ENCODE data around the gene AGBL4. TPM values are rescaled to one million over a fixed set of nuclear protein-coding genes. Genes with fewer than 3 reads are reported as not detected.
"Not testable (repeated sequence)": the region's sequence is repeated elsewhere in the genome, so short reads cannot be mapped to it uniquely, and the experiment has no call there.

Gene AGBL4
- polyA plus RNA-seq, 5 donors, result 0.65 to 1.4 (median 1.1) TPM

DNA sequence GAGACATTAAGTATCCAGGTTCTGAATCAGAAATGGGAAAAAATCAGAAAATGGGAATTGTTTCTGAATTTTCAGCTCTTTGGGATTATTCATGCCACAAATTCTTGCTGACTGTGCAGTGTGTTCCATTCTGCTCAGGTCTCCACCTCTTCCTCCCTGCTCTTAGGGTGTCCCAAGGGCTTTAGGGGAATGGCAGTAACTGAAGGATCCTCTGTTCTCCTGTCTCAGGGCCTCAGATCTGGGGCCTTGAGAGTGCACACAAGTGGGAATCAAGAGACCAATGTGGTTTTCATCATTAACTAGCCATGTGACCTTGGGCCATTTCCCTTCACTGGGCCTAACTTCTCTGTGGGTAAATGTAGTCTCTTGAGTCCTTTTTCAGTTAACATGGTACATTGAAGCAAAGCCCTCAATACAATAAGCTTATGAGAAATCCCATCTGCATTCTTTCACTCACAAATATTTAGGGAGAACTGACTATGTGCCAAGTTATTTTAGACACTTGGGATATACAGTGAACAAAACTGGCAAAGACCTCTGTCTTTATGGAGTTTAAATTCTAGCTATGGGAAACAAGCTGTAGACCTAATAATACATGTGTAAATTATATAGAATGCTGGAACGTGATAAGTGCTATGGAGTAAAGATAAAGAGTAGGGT, 1476.1 kb downstream of the AGBL4 start:
- peak; percentile 73 to 81 for DNase-seq

GRCh38 chr1:48543854-48544253, 1479.9 kb downstream of the AGBL4 start:
- DNase-seq, result no peak

DNA sequence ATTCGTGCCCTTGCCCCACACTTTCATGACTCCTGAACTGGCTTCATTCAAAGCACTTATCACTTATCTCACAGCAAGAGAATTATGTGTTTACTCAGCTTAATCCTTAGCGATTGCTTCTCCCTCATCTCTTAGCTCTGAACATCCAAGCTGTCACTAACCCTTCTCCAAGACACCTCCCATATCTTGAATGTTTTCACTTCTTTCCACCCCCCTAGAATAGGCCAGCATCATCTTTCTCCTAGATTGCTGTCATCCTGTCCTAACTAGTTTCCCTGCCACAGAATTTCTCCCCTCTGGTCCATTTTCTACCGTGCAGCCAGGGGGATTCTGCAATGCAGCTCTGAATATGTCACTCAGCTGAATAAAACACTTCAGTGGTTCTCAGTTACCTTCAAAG, 1483.2 kb downstream of the AGBL4 start:
- no peak for DNase-seq

GRCh38 chr1:48536477-48536876, 1487.3 kb downstream of the AGBL4 start:
- DNase-seq, result no peak

- no peak for DNase-seq
These were observed 1490.8 kb downstream of the AGBL4 start for GRCh38 chr1:48532976-48533375.

DNA sequence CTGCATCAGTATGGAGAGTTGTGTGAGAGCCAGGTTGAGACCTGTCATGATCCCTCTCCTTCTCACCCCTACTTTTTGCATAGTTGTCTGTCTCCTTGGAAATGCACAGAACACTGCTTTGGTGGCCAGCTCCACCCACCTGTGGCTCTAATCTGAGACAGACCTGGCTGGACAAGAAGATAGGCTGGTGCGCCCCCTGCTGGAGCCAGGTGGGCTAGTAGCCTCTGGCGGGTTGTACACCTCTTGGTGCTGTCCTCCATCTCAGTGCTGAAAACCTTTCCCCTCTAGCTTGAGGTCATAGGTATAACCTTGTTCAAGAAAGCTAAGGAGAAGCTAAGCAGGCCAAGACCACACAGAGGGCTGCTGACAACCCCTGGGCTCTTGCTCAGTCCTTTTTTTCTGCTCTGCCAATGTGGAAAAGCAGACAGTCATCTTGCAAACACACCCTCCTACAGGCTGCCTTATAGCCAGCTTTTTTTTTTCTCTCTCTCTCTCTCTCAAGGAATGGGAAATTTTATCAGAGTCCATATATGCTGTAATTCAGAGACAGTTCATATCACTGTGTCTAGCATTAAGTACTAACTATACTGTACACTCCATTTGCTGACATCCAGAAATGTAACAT, 1492.9 kb downstream of the AGBL4 start:
- peak in 1 of 2 donors; percentile 47 for DNase-seq

GRCh38 chr1:48527051-48527450, 1496.7 kb downstream of the AGBL4 start:
- DNase-seq, result no peak

DNA sequence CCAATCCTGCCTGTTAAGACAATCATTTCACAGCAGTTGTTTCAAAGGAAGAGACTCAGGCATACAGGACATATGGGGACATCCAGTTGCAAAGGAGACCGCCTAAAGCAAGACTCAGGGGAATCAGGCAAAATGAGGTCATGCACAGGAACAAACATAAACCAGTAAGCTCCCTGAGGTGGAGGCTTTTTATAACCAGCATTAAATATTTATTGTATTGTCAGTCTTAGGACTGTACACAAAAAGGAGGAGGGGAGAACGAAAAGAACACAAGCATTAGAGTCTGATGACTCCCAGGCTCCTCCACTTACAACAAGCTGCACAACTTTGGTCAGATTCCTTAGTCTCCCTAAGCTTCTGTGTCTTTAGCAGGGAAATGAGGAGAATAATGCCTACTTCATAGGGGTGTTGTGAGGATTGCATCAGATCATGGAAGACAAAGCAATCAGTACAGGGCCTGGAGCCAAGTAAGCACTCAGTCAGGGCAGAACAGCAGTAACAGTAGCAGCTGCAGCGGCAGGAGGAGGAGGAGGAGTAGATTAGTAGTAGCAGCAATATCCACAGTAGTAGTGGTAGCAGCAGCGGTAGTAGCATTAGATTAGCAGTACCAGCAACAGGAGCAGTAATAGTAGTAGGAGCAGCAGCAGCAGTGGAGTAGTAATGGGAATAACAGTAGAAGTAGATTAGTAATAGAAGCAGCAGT, 1497.6 kb downstream of the AGBL4 start:
- DNase-seq, result peak; percentile 61 to 63

GRCh38 chr1:48524892-48525467, 1498.8 kb downstream of the AGBL4 start:
- DNase-seq, result no peak

- DNase-seq, result no peak
These were observed 1500.2 kb downstream of the AGBL4 start for GRCh38 chr1:48523558-48523957.

GRCh38 chr1:48519896-48520295, 1503.9 kb downstream of the AGBL4 start:
- DNase-seq, result not testable (repeated sequence)

GRCh38 chr1:48506870-48507269, 1516.9 kb downstream of the AGBL4 start:
- DNase-seq, result no peak

- no peak for DNase-seq
These were observed 1523.0 kb downstream of the AGBL4 start for GRCh38 chr1:48500541-48501450.

DNA sequence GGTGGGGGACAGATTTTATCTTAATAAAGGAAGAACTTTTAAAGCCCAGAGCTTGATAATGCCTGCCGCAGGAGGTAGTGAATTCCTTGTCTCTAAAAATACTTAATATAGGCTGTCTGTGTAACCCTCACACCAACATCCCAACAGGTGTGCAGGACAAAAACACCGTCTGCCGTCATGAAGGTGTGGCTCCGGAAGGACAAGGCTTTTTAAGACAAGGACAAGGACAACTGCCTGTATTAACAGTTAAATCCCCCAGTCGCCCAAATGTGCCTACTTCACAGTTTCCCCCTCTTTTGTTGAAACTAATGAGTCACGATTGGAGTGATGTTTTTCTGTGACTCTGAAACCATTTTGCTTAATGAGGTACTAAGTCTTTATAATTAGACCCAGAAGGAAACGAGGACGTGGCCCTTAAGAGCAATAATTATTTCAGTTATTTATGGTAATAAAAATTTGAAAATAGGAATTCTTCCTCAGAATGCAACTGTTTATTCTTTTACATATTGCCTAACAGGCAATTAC, 1524.5 kb downstream of the AGBL4 start:
- no peak for DNase-seq

DNA sequence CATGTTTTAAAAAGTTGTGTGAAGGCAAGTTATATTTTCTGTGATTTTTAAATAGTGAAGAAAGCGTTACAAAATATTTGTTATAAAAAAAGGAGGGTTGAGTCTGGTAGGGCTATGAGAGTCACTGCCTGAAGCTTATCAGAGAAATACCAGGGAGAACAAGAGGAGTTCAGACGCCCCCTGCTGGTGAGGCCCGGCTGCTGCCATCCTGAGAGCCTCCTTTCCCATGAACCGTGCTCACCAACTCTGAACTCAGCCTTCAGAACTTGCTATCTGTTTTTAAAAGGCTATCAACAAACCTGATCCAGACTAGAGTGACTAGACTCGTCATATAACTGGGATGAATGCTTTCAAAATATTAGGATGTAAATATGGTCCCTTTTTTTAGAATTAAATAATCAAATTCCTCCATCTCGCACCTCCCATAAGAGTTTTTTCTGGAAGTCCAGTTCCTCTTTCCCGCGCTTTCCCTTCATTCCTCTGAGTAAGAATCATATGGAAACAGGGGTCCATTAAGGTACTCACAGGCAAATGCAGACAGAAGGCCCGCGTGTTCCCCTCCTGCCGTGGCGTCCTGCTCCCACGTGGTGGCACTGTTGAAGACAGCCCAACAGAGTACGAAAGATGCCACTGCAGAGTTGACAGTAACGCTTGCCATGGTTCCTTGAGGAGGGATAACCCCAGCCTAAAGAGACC, 1525.5 kb downstream of the AGBL4 start:
- DNase-seq, result peak; percentile 59 to 75

GRCh38 chr1:48495911-48496310, 1527.8 kb downstream of the AGBL4 start:
- DNase-seq, result no peak

DNA sequence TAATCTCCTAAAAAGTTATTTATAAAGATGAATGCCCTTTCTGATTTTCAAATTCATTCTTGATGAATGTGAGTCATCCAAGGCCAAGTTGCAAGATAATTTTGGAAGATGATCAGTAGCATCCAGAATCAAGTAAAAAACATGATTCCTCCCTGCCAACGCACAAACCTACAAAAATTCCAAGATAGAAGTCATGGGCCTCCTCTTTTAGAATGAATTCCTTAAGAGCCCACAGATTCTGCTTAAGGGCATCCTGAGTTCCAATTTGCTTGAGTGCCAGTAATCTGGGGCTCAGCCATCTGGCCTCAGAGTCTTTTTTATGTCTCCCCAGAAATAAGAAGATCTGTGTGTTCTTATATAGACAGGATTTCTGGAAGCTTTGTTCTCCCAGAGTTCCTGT, 1528.6 kb downstream of the AGBL4 start:
- no peak for DNase-seq

DNA sequence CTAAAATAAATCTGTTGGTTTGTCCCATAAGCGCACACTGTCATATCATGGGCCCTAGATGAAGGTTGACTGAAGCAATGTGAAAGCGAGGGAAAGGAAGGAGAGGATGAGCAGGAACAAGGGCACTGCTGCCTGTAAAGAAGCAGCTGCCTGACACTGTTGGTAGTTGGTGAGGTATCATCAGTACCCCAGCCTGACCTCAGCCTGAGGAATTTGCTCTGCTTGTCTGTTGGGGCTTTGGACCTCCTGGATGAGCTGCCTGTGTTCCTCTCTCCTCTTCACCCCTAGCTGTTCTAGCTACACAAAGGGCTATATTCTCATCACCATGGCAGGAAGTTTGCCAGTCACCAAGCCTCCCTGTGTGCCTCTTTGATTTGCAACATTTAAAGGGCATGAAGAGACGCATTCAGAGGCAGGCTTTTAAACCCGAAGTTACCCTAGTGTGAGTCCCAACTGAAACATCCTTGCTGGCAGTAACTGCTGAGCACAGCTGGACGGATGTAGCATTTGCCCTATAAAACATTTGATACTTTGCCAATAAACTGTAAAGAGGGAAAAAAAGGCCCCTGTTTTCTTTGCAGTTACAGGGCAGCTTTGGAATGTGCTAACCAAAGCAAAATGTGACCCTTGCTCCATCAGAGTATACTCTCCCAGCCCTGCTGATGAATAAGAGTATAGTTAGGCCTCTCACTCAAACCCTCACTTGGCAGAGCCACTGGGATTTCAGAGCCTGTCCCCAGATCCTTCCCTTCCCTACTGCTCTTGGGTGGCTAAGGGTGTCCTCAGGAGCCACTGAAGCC, 1529.6 kb downstream of the AGBL4 start:
- DNase-seq, result peak; percentile 82 to 90

DNA sequence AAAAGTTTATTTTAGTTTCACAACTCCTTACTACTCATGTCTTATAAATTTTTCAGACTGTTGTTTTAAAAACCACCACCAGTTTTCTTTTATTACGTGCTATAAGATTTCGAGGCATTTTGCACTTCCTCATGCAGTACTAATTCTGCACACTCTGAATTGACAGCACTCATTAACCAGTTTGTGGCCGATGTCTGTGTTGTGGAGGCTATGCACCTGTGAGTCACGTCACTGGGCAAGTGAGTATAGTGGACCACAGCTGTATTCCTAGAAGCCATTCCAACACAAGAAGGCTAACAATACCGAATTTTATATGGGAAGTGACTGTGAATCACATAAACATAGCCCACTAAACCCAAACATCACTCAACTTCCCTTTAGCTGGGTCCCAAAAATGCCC, 1530.7 kb downstream of the AGBL4 start:
- DNase-seq, result peak in 1 of 2 donors; percentile 19

DNA sequence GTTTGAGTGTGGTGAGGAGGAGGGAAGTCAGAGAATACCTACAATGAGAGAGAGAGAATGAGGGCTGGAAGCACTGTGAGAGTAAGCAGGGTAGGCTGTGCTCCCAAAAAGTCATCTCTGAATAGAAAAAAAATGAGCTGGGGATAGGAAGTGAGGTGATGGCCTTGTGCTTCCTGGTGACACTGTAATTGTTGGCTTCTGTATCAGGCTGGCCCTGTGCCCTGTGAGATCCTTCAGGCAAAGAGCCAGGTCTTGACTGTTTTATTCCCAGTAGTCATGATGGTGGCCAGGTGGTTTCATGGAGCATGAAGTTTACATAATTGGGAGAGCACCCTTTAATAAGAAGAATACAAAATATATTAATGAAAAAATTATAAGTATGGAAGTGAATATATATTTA, 1531.4 kb downstream of the AGBL4 start:
- peak in 1 of 2 donors; percentile 27 for DNase-seq
